DOHH2 (cell line): ENCODE data around the gene HHLA2.
"Not testable (repeated sequence)": the region's sequence is repeated elsewhere in the genome, so short reads cannot be mapped to it uniquely, and the experiment has no call there.

ENCODE experiments used
- H3F3A ChIP-seq: fragments of 200-600 bp; sonication (generic), shearing (Covaris generic); 2 replicates; pipeline ENCODE4 v1.6.0; 2016; ENCODE audit warnings: antibody characterized with exemption, mild to moderate bottlenecking; ENCODE audit not compliant: control insufficient read depth, insufficient read depth
- H3K27ac ChIP-seq: fragments of 200-600 bp; sonication (generic); 2 replicates; pipeline ENCODE4 v1.5.1; 2014; ENCODE audit warnings: low read depth, mild to moderate bottlenecking, low read length, moderate library complexity
- H3K27me3 ChIP-seq: fragments of 200-600 bp; sonication (generic); 2 replicates; pipeline ENCODE4 v1.6.1; 2014; ENCODE audit warnings: mild to moderate bottlenecking, low read length, mixed read lengths; ENCODE audit not compliant: control insufficient read depth
- H3K36me3 ChIP-seq: fragments of 200-600 bp; sonication (generic); 2 replicates; pipeline ENCODE4 v1.6.1; 2014; ENCODE audit warnings: mild to moderate bottlenecking, low read length, moderate library complexity, mixed read lengths; ENCODE audit not compliant: control insufficient read depth
- H3K4me1 ChIP-seq: fragments of 200-600 bp; sonication (generic); 2 replicates; pipeline ENCODE4 v1.6.1; 2014; ENCODE audit warnings: mild to moderate bottlenecking, low read length, mixed read lengths; ENCODE audit not compliant: control insufficient read depth
- H3K4me2 ChIP-seq: fragments of 200-600 bp; sonication (generic); 2 replicates; pipeline ENCODE4 v1.6.0; 2014; ENCODE audit warnings: mild to moderate bottlenecking, low read length, moderate library complexity
- H3K4me3 ChIP-seq: fragments of 200-600 bp; sonication (generic); 2 replicates; pipeline ENCODE4 v1.5.1; 2014; ENCODE audit warnings: mild to moderate bottlenecking, low read length, mixed read lengths
- H3K79me2 ChIP-seq: fragments of 200-600 bp; sonication (generic); 2 replicates; pipeline ENCODE4 v1.6.1; 2014; ENCODE audit warnings: mild to moderate bottlenecking, low read length, mixed read lengths; ENCODE audit not compliant: control insufficient read depth
- H3K9me2 ChIP-seq: fragments of 200-600 bp; sonication (generic); replicated peaks from 2 replicates; pipeline ENCODE4 v1.6.1; 2014; ENCODE audit warnings: mild to moderate bottlenecking, low read length, mixed read lengths; ENCODE audit not compliant: control insufficient read depth
- H3K9me3 ChIP-seq: fragments of 200-600 bp; sonication (generic); 2 replicates; pipeline ENCODE4 v1.6.1; 2014; ENCODE audit warnings: antibody characterized with exemption, low read length, mixed read lengths; ENCODE audit not compliant: control insufficient read depth, insufficient read depth
- H4K20me1 ChIP-seq: fragments of 200-600 bp; sonication (generic); 2 replicates; pipeline ENCODE4 v1.6.0; 2014; ENCODE audit warnings: low read depth, mild to moderate bottlenecking, antibody characterized with exemption, low read length, moderate library complexity; ENCODE audit not compliant: control insufficient read depth, insufficient read depth
- EZH2phosphoT487 ChIP-seq: fragments of 200-600 bp; sonication (generic); IDR thresholded peaks from 2 replicates; pipeline ENCODE4 v1.6.1; 2017; ENCODE audit warnings: borderline replicate concordance, mild to moderate bottlenecking, antibody characterized with exemption, low read length, moderate library complexity, mixed read lengths
- TF ChIP-seq, protein P1 (sequence below): fragments of 200-600 bp; sonication (generic); IDR thresholded peaks from one replicate; pipeline ENCODE4 v1.5.1; 2014; ENCODE audit warnings: antibody characterized with exemption, mild to moderate bottlenecking, low read depth, low read length; ENCODE audit not compliant: poor library complexity, severe bottlenecking

The HHLA2 gene

DNA sequence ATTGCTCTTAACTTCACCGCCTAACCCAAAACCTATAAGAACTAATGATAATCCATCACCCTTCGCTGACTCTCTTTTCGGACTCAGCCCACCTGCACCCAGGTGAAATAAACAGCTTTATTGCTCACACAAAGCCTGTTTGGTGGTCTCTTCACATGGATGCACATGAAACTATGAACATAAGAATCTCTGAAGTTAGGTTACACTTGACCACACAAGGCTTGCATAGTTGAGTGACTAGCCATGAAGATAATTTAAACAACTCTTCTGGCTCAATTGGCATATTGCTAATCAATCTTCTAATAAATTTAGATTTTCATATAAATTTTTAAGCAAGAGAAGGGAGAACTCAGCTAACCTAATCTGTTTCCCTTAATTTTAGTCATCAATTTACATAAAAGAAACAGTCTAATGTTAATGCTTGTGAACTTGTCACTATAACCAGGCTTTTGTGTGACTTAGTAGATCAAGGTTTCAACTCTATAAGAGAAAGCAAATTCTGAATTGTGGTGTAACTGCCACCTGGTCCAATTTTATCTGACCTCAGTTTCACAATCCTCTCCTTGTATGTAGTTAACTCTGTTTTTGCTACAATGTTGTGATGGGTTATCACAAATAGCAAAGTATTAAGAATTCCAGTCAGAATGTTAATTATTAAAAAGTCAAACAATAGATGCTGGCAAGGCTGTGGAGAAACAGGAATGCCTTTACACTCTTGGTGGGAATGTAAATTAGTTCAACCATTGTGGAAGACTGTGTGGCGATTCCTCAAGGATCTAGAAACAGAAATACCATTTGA lies 82.0 kb downstream of the HHLA2 start:
- Histone ChIP-seq H3K9me2 (no peaks in the 10 kb centered on the region), H3K4me3 (no peak overlapping the region), H4K20me1 (no peaks in the 10 kb centered on the region), H3F3A (no peaks in the 10 kb centered on the region), H3K27ac (no peak overlapping the region), H3K27me3 (no peaks in the 10 kb centered on the region), H3K4me1 (no peaks in the 10 kb centered on the region), H3K79me2 (no peaks in the 10 kb centered on the region), H3K4me2 (no peak overlapping the region), H3K36me3 (no peaks in the 10 kb centered on the region), H3K9me3 (no peaks in the 10 kb centered on the region)
- TF ChIP-seq, protein P1, sequence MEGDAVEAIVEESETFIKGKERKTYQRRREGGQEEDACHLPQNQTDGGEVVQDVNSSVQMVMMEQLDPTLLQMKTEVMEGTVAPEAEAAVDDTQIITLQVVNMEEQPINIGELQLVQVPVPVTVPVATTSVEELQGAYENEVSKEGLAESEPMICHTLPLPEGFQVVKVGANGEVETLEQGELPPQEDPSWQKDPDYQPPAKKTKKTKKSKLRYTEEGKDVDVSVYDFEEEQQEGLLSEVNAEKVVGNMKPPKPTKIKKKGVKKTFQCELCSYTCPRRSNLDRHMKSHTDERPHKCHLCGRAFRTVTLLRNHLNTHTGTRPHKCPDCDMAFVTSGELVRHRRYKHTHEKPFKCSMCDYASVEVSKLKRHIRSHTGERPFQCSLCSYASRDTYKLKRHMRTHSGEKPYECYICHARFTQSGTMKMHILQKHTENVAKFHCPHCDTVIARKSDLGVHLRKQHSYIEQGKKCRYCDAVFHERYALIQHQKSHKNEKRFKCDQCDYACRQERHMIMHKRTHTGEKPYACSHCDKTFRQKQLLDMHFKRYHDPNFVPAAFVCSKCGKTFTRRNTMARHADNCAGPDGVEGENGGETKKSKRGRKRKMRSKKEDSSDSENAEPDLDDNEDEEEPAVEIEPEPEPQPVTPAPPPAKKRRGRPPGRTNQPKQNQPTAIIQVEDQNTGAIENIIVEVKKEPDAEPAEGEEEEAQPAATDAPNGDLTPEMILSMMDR: no peak

DNA sequence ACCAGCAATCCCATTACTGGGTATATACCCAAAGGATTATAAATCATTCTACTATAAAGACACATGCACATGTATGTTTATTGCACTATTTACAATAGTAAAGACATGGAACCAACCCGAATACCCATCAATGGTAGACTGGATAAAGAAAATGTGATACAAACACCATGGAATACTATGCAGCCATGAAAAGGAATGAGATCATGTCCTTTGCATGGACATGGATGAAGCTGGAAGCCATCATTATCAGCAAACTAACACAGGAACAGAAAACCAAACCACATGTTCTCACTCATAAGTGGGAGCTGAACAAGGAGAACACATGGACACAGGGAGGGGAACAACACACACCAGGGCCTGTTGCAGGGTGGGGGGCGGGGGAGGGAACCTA lies 82.6 kb downstream of the HHLA2 start:
- not testable (repeated sequence) for H4K20me1 ChIP-seq, H3K4me1 ChIP-seq, H3K9me3 ChIP-seq, H3K9me2 ChIP-seq, H3K36me3 ChIP-seq, H3K4me3 ChIP-seq, H3K4me2 ChIP-seq, H3K27me3 ChIP-seq, H3K79me2 ChIP-seq, H3K27ac ChIP-seq, H3F3A ChIP-seq

DNA sequence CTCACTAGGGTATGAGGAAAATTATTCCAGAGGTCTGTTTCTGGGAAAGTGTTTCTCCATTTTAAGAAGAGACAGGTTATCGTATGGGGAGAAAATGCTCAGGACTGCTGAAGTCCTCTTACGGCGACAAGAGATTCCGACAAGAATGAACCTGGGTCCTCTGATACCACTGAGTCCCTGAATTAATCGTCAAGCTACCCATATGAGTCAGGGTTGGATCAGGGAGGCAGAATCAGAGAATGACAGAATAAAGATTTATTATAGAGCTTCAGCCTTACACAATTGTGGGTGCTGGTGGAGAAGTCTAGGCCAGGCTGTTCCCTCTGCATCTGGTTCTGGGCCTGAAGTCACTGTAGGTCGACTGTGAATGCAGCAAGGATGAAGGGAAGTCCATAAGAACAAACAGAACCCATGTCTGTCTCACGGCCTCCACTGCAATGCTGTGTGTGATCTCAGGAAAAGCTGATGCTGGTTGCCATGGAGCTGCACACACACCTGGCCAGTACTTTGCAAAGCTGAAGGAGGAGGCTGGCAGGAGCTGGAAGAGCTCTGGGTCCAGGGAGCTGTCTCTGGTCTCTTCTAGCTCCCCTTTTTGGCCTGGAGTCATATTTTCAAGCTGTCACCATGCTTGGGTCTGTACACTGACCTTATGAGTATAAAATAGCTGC lies 83.9 kb downstream of the HHLA2 start:
- no peaks in the 10 kb centered on the region for H3K4me1 ChIP-seq
- no peaks in the 10 kb centered on the region for H3K27me3 ChIP-seq
- H3F3A ChIP-seq: no peaks in the 10 kb centered on the region
- no peak overlapping the region for H3K27ac ChIP-seq
- no peaks in the 10 kb centered on the region for H3K36me3 ChIP-seq
- no peak overlapping the region for H3K4me2 ChIP-seq
- H4K20me1 ChIP-seq: no peaks in the 10 kb centered on the region
- no peak overlapping the region for H3K4me3 ChIP-seq
- no peaks in the 10 kb centered on the region for H3K9me2 ChIP-seq
- H3K79me2 ChIP-seq: no peaks in the 10 kb centered on the region
- TF ChIP-seq, protein P1: no peak
- no peak for TF ChIP-seq EZH2phosphoT487
- no peaks in the 10 kb centered on the region for H3K9me3 ChIP-seq

DNA sequence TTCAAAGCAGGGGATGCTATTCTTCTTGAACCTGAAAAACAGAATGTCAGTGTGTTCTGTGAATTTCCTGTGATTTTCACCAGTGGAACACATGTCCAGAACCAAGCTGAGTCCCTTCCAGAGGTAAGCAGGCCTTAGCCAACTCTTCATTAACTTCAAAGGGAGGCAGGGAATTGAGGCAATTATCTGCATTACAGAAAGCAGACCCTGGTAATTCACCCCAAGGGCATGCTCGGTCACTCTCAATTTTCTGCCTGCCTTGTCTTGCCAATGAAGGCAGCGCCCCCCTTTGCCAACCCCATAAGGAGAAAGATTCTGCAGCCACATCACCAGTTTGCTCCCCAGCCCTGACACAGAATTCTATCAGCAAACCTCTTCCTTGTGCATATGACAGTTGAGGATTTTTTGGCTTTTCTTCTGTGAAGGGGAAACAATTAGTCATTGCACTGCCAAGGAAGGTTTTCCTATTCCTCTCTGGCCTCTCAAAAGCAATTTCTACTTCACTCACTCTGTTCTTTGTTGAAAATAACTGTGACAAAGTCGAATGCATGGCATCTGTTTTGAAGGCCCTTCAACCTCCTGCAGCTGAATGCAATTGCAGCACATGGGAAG lies 85.3 kb downstream of the HHLA2 start:
- H3K36me3 ChIP-seq: no peaks in the 10 kb centered on the region
- no peak overlapping the region for H3K4me2 ChIP-seq
- no peak overlapping the region for H3K27ac ChIP-seq
- H4K20me1 ChIP-seq: no peaks in the 10 kb centered on the region
- no peaks in the 10 kb centered on the region for H3K9me3 ChIP-seq
- H3K4me3 ChIP-seq: no peak overlapping the region
- no peaks in the 10 kb centered on the region for H3K27me3 ChIP-seq
- TF ChIP-seq, protein P1: no peak
- no peak for TF ChIP-seq EZH2phosphoT487
- H3K79me2 ChIP-seq: no peaks in the 10 kb centered on the region
- no peaks in the 10 kb centered on the region for H3K9me2 ChIP-seq
- no peaks in the 10 kb centered on the region for H3K4me1 ChIP-seq
- no peaks in the 10 kb centered on the region for H3F3A ChIP-seq
